Transverse colon (tissue), 4 donors: ENCODE data around the gene CACNA2D1.
A peak's percentile ranks its signal among the peaks of the same experiment; 100 is the strongest.

Source experiments
- CTCF ChIP-seq, 5 experiments: fragments of 200-600 bp in 3 of 5; fragments of 450-650 bp in 2 of 5; sonication (generic) in 3 of 5; IDR thresholded peaks; 1 replicate in 2 of 5; 2 replicates in 3 of 5; pipeline ENCODE4 v1.5.1; 2016 to 2017; ENCODE audit warnings: antibody characterized with exemption in 5 of 5, inconsistent platforms in 3 of 5, mild to moderate bottlenecking in 2 of 5, moderate library complexity in 1 of 5
- EP300 ChIP-seq: sonication (generic); formaldehyde crosslinking; IDR thresholded peaks from one replicate; pipeline ENCODE4 v1.6.1; 2017; ENCODE audit warnings: antibody characterized with exemption, low read depth
- POLR2A ChIP-seq: fragments of 450-650 bp; IDR thresholded peaks from one replicate; pipeline ENCODE4 v1.6.1; 2016; ENCODE audit warnings: antibody characterized with exemption, mild to moderate bottlenecking, moderate library complexity
- POLR2AphosphoS5 ChIP-seq, 3 donors: sonication (generic); formaldehyde crosslinking; IDR thresholded peaks; one replicate each; pipeline ENCODE4 v1.6.1; 2016; ENCODE audit warnings: antibody characterized with exemption in 3 of 3

GRCh38 chr7:82247814-82248433, 195.7 kb downstream of the CACNA2D1 start:
- TF ChIP-seq CTCF (IDR thresholded peaks at IDR 0.05) = peak in 3 of 5 experiments; percentile 16 to 23 (median 19)
- TF ChIP-seq EP300 = no peak
- no peak for TF ChIP-seq POLR2A
- TF ChIP-seq POLR2AphosphoS5 (IDR thresholded peaks at IDR 0.05) = no peak
